Measurements from ENCODE around the gene ZNF567. TPM values are rescaled to one million over a fixed set of nuclear protein-coding genes. Genes with fewer than 3 reads are reported as not detected.
"Not testable (repeated sequence)": the region's sequence is repeated elsewhere in the genome, so short reads cannot be mapped to it uniquely, and the experiment has no call there.

The ZNF567 gene
- polyA plus RNA-seq (ENCODE audit: insufficient read length): 6.8 TPM

DNA sequence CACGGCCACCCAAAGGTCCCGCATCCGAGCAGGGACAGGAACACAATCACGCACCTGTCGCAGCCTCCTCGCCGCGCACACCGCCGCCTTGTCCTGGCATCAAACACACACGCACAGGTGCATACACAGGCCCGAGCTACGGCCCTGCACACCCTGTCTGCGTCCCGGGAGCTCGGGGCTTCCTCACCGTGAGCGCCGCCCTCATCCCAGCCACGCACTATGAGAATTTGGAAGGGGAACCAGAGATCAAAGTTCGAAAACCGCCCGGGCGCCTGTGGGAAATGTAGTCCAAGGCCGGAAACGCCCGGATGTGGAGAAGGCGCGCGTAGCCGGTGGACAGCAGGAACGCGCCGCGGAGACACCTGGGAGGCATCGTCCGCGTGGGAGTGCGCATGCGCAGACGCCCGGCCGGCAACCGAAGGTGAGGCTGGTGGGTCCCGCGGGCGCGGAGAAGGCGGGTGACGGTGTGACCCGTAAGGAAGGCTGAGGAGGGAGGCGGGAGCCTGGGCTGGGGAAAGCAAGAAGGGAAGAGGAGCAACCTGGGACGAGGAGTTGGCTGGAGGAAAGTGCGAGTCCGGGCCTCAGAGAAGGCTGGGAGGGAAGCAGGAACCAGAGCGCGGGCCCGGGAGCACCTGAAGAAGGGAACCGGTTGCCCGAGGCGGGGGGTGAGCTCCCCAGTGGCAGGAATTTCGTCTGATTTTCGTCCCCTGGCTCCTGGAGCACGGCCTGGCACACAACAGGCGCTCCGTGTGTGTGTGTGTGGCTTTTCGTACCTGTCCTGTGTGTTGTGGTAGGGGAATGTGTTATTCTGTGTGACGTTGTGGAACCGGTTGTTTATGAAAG lies at the start of gene ZNF567:
ZNF567 (plus strand) TSS at position 399 of the 843 bp plus-strand sequence. CDS start 7,256 bp downstream, outside the sequence.
- DNase-seq (ENCODE audit: low read depth): peak; percentile 90

GRCh38 chr19:36638862-36639510 lies 48.4 kb upstream of the ZNF567 start:
- no peak for DNase-seq (ENCODE audit: low read depth)

DNA sequence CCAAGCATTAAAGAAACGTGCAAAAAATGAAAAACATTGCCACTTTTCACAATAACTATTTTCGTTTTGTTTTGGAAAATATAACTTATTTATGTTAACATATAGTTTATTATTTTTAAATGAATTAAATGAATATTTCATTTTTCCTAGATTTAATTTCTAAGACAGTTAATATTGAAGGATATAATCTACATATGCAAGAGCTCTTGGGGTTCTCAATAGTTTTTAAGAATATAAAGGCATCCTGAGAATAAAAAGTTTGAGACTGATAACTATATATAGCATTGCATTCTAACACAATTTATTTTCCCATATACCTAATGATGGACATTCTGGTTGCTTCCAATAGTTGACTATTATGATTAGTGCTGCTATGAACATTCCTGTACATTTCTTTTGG lies 40.7 kb upstream of the ZNF567 start:
- DNase-seq (ENCODE audit: low read depth): no peak

- no peak for DNase-seq (ENCODE audit: low read depth)
Observed at GRCh38 chr19:36652958-36653357, 34.5 kb upstream of the ZNF567 start.

- no peak for DNase-seq (ENCODE audit: low read depth)
Observed at GRCh38 chr19:36665832-36666231, 21.6 kb upstream of the ZNF567 start.

GRCh38 chr19:36668646-36669045 lies 18.8 kb upstream of the ZNF567 start:
- no peak for DNase-seq (ENCODE audit: low read depth)

- DNase-seq (ENCODE audit: low read depth): no peak
Observed at GRCh38 chr19:36672368-36672767, 15.0 kb upstream of the ZNF567 start.

DNA sequence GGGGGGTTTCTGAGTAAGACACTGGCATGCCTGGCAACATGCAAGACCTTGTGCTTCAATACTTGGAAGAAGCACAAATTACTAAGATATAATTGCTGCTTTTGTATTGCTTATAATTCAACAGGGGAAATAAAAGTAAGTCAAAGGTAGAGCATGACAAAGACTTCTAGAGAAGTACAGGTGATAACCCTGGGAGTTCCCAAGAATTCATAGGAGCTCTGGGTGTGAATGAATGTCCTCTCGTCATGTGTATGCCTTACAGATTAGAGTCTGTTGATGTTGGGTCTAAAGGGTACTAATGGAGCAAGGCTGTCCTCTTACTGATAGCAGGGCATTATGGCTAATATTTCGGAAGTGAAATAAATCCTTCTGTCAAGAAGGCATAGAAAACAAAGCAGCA lies 13.2 kb upstream of the ZNF567 start:
- DNase-seq (ENCODE audit: low read depth): no peak

- DNase-seq (ENCODE audit: low read depth): no peak
Observed at GRCh38 chr19:36679455-36679854, 8.0 kb upstream of the ZNF567 start.

GRCh38 chr19:36685835-36686234 lies 1.6 kb upstream of the ZNF567 start:
- DNase-seq (ENCODE audit: low read depth): no peak

- no peak for DNase-seq (ENCODE audit: low read depth)
Observed at GRCh38 chr19:36686365-36687213, 823 bp upstream of the ZNF567 start.

DNA sequence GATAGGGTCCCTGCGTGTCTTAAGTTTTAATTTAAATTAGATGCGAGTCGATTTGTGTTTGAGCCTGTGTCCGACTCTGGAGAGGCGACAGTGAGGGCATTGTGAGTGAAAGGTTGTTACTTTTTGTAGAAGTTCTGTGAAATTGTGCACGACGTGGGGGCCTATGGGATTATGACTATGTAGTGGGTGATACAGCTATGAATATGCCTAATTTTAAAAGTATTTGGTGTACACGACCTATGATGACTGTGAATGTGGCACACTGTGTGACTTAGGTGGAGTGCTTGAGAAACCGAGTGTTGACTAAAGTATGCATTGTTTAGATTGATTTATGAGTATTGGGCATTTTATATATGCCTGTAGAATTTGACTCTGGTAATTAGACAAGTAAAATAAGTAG lies 646 bp downstream of the ZNF567 start:
- no peak for DNase-seq (ENCODE audit: low read depth)

DNA sequence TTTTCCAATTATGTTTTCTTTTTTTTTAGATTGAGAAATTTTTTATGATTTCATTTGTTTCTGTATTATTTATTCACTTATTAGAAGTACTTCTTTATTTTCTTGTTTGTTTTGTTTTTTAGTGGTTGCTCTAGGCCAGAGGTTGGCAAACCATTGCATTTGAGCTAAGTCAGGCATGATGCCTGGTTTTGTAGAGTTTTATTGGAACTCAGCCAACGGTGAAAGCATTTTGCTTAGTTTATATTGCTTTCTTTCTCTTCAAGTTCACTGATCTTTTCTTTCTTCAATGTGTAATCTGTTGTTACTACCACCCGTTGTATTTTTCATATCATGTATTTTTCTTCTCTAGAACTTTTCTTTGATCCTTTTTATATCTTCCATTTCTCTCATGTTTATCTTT lies 19.7 kb downstream of the ZNF567 start:
- DNase-seq (ENCODE audit: low read depth): no peak

- DNase-seq (ENCODE audit: low read depth): no peak
Observed at GRCh38 chr19:36709423-36709822, 22.0 kb downstream of the ZNF567 start.

- no peak for DNase-seq (ENCODE audit: low read depth)
Observed at GRCh38 chr19:36719687-36720556, 32.5 kb downstream of the ZNF567 start.

GRCh38 chr19:36736166-36736565 lies 48.8 kb downstream of the ZNF567 start:
- DNase-seq (ENCODE audit: low read depth): not testable (repeated sequence)

- no peak for DNase-seq (ENCODE audit: low read depth)
Observed at GRCh38 chr19:36745870-36746269, 58.5 kb downstream of the ZNF567 start.

- no peak for DNase-seq (ENCODE audit: low read depth)
Observed at GRCh38 chr19:36747750-36748149, 60.3 kb downstream of the ZNF567 start.

- DNase-seq (ENCODE audit: low read depth): no peak
Observed at GRCh38 chr19:36748431-36749275, 61.2 kb downstream of the ZNF567 start.

GRCh38 chr19:36749613-36750012 lies 62.2 kb downstream of the ZNF567 start:
- DNase-seq (ENCODE audit: low read depth): not testable (repeated sequence)

Data from forelimb muscle (tissue), 1 donor.